ENCODE data around the gene CENPX.

DNA sequence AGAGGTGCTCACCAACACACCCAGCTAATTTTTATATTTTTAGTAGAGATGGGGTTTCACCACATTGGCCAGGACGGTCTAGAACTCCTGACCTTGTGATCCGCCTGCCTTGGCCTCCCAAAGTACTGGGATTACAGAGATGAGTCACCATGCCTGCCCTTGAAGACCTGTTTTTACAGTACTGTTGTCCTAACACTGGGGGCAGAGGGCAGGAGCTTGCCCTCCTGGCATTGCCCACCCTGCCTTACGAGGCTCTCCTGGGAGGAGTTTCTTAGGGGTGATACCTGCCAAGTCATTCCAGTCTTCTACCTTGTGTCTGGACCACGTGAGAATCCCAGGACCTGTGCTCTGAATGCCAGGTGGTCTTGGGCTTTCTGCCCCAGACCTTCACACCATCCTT lies 42.6 kb downstream of the CENPX start:
- TF ChIP-seq, protein P1, sequence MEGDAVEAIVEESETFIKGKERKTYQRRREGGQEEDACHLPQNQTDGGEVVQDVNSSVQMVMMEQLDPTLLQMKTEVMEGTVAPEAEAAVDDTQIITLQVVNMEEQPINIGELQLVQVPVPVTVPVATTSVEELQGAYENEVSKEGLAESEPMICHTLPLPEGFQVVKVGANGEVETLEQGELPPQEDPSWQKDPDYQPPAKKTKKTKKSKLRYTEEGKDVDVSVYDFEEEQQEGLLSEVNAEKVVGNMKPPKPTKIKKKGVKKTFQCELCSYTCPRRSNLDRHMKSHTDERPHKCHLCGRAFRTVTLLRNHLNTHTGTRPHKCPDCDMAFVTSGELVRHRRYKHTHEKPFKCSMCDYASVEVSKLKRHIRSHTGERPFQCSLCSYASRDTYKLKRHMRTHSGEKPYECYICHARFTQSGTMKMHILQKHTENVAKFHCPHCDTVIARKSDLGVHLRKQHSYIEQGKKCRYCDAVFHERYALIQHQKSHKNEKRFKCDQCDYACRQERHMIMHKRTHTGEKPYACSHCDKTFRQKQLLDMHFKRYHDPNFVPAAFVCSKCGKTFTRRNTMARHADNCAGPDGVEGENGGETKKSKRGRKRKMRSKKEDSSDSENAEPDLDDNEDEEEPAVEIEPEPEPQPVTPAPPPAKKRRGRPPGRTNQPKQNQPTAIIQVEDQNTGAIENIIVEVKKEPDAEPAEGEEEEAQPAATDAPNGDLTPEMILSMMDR (IDR thresholded peaks at IDR 0.05): no peak
- TF ChIP-seq SIN3A (IDR thresholded peaks at IDR 0.05; ENCODE audit: borderline replicate concordance, insufficient read depth, low read depth, low read length) (no peak), TCF7L2 (IDR thresholded peaks at IDR 0.05; ENCODE audit: low read depth, low read length) (no peak), POLR2AphosphoS5 (IDR thresholded peaks at IDR 0.05; ENCODE audit: low read depth, low read length) (no peak)
- TF ChIP-seq, protein P2, sequence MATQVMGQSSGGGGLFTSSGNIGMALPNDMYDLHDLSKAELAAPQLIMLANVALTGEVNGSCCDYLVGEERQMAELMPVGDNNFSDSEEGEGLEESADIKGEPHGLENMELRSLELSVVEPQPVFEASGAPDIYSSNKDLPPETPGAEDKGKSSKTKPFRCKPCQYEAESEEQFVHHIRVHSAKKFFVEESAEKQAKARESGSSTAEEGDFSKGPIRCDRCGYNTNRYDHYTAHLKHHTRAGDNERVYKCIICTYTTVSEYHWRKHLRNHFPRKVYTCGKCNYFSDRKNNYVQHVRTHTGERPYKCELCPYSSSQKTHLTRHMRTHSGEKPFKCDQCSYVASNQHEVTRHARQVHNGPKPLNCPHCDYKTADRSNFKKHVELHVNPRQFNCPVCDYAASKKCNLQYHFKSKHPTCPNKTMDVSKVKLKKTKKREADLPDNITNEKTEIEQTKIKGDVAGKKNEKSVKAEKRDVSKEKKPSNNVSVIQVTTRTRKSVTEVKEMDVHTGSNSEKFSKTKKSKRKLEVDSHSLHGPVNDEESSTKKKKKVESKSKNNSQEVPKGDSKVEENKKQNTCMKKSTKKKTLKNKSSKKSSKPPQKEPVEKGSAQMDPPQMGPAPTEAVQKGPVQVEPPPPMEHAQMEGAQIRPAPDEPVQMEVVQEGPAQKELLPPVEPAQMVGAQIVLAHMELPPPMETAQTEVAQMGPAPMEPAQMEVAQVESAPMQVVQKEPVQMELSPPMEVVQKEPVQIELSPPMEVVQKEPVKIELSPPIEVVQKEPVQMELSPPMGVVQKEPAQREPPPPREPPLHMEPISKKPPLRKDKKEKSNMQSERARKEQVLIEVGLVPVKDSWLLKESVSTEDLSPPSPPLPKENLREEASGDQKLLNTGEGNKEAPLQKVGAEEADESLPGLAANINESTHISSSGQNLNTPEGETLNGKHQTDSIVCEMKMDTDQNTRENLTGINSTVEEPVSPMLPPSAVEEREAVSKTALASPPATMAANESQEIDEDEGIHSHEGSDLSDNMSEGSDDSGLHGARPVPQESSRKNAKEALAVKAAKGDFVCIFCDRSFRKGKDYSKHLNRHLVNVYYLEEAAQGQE (IDR thresholded peaks at IDR 0.05; ENCODE audit: insufficient read depth in 1 of 2, low read depth in 2 of 2, low read length in 1 of 2): no peak
